GOT3 (cell line): ENCODE results near the gene LARP6.
A peak's percentile ranks its signal among the peaks of the same experiment; 100 is the strongest.
"Not testable (repeated sequence)": the region's sequence is repeated elsewhere in the genome, so short reads cannot be mapped to it uniquely, and the experiment has no call there.

Source experiments
- DNase-seq: peaks from one replicate; lab custom pipeline; 2025; ENCODE audit warnings: mixed read lengths; lab: John Stamatoyannopoulos, UW

LARP6 gene

GRCh38 chr15:70853973-70854665 lies at the start of gene LARP6:
Gene LARP6 (minus strand): TSS chr15:70854157. CDS start chr15:70854088, 69 bp downstream.
- no peak for DNase-seq

DNA sequence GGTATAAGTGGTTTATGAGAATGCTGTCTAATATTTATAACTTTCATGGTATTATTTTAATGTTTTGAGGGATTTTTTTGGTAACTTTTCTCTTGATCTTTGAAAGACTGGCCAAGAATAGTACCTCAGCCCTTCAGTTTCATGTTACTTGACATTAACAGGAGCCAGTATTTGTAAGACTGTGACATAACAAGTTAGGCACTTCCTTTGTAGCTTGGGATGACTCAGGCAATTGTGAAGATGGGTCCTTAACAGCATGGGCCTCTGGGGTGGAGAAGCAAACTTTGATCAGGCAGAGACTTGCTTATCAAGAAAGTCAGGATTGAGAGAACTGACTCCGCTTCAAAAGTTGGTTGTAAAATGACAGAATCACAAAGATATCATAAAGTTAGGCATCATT lies 48.1 kb upstream of the LARP6 start:
- no peak for DNase-seq

DNA sequence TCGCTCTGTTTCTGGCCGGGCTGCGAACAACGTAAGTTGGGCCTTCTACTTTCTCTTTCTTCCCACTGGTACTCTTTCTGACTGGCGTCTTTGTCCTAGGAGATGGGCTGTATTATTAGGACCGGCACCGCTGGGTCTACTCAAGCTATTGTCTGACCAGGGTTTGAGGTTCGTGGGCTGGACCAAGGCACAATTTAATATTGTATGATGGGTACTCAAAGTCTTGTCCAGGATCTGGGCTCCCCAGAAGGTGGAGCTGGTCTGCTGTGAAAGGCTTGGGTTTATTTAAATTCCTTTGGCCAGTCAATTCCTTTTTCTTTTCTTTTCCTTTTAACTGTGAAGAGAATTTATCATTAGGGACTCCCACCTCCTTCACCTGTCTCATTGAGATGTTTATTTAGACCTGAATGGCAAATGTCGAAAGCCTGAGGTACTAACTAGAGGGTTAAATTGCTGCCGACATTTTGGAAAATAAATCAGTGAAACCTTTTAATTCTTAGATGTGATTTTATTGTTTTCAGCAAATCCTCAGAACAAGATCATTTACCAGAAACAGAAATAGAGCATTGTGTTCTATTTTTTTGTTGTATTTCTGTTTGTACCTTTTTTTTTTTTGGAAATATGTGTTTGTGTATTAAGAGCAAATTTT lies 39.1 kb upstream of the LARP6 start:
- DNase-seq: no peak

DNA sequence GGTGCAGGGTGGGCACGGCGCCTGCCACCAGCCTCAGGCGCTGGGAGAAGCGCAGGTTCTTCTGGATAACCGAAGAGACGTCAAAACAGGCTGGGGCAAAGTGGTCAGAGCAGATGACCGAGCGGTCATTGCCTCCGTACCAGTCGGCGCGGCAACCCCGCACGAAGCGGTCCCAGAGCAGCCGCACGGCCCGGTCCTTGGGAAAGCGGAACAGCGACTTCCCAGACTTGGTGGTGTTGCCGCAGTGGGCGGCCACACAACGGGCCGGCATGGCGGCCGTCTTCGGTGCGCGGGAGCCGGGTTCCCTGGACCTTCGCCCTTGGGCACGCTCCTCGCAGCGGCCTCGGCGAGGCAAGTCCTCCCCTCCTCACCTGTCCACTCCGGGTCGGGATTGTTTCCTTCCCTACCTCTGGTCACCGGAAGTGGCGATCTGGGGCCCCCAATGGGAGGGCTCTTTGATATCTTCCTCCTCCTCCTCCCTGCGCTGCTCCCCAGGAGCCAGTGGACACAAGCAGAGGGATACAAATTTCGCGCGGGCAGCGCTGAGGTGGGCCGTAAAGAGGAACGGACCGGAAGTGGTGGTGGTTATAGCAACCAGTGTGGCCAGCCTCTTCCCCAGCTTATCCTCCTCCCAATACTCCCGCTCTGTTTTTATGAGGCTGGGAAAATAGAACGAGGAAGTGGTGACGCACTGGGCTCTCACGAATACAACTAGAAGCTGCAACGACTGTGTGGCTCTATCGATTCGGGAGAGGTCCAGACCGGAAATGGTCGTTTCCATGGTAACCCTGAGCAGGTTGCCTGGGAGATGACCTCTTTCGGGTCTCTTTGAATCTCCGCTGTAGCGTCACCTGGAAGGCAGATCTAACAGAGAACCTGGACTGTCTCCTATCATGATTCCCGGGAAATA lies 38.3 kb upstream of the LARP6 start, which contains the start of the genes LRRC49 and THAP10:
LRRC49 (plus strand) TSS at position 825 of the 910 bp plus-strand sequence; CDS start at position 894, 69 bp downstream.
THAP10 (minus strand) TSS at position 432 of the 910 bp plus-strand sequence; CDS start at position 271, 161 bp downstream.
- DNase-seq: peak; percentile 51

GRCh38 chr15:70882361-70882760 lies 28.4 kb upstream of the LARP6 start:
- no peak for DNase-seq

- DNase-seq: no peak
Measured at GRCh38 chr15:70880781-70881180, 26.8 kb upstream of the LARP6 start.

DNA sequence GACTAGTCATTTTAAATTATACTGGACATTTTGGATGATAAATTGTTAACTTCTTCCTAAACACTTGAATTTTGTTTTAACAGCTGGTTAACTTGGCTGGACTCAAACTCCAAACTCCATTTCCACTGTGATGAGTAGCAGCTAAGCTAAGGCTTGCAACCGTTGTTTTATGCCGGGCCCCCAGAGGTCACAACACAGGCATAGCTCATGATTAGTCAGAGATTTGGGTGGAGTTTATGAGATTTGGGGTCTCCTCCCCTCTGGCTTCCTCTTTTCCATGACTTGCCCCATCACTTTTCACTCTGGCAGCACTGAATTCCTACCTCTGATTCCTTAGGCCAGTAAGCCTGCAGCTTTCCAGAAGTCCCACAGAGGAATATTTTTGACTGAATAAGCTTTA lies 25.4 kb upstream of the LARP6 start:
- no peak for DNase-seq

DNA sequence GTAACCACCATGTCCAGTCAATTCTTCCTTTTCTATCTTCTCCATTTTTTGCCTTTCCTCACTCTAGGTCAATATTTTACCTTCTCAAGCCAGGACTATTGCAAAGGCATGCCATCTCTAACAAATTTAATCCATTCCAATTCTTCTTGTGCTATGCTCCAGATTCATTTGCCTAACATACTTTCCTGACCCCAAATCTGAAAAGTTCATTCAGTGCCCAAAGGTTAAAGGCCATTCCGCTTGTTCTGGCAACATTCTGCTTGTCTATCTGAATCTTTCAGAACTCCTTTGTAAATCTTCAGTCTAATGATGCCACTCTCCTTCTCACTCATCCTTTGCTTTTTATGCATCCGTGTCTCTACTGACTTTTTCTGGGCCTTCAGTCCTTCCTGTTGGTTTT lies 22.7 kb upstream of the LARP6 start:
- no peak for DNase-seq

DNA sequence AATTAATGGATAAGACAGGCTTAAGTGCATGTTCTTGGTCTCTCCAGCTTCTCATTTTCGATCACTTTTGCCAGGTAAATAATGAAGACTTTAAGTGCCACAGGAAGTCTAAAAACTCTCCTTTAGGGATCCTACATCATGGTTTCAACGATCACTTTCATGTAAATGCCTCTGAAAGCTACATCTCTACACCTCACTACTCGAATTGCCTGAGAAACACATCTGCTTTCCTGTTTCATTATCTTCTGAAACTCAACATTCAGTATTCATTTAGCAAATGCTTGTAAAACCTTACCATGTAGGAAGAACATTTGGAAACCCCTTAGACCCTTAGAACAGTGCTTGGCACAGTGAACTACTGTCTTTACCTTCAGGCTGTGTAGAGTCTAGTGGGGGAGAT lies 22.1 kb upstream of the LARP6 start:
- DNase-seq: no peak

DNA sequence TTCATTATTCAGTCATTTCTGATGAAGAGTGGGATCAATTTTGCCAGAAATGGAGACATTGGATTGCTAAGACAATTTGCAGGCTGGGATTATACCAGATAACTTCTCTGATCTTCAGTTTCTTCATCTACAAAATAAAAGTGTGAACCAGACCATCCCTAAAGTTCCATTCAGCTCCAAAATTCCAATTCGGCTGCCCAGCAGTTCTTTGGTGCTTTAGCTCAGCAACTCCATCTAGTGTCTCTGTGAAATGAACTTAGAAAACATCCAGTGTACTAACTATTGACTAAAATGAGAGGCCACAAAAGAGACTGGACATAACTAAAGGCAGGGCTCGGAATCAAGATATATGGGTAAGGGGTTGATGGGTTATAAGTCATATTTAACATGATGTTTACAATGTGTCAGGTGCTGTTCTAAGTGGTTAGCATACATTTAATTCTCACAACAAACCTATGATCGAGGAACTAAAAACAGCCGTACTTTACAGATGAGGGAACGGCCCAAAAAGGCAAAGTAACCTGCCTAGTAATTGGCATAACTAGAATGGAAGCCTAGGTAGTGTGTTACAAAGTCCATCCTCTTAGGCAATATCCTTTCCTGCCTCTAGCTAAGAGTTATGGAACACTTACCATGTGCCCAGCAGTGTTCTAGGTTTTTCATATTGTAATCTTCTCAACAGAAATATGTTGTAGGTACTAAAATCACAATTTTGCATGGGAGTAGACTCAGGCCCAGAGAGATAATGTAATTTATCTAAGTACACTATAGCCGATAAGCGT lies 21.2 kb upstream of the LARP6 start:
- no peak for DNase-seq

DNA sequence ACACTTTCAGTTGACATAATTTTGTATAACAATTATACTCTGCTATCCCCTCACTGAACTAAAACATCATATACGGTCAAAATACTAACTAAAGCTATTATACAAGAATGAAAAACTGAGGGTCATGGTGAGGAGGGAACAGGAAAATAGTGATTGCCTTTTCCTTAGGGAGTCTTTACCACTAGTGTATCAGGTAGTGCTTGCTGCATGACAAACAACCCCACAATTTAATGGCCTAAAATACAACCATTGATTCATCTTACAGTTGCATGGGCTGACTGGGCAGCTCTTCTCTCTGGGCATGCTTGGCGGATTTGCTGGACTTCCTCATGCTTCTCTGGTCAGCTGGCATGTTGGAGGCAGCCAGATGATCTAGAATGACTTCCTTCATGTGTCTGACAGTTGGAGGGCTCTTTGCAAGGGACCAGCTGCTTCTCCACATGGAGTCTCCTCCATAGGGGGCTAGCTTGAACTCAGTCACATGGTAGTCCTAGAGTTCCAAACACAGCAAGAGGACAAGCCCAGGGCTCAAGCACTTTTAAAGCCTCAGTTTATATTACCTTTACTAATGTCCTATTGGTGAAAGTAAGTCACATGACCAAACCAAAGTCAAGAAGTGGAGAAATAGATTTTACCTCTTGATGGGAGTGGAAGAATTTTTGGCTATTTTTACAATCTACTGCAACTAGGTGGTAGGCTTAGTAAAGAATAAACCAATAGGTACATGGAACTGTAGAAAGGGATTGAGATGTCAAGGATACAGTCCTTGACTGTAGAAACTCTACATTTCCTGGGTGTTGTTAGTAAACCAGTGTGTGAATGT lies 19.5 kb upstream of the LARP6 start:
- no peak for DNase-seq

DNA sequence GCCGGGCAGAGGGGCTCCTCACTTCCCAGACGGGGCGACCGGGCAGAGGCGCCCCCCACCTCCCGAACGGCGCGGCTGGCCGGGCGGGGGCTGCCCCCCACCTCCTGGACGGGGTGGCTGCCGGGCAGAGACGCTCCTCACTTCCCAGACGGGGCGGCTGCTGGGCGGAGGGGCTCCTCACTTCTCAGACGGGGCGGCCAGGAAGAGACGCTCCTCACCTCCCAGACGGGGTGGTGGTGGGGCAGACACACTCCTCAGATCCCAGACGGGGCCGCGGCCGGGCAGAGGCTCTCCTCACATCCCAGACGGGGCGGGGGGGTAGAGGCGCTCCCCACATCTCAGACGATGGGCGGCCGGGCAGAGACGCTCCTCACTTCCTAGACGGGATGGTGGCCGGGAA lies 17.5 kb upstream of the LARP6 start:
- not testable (repeated sequence) for DNase-seq

DNA sequence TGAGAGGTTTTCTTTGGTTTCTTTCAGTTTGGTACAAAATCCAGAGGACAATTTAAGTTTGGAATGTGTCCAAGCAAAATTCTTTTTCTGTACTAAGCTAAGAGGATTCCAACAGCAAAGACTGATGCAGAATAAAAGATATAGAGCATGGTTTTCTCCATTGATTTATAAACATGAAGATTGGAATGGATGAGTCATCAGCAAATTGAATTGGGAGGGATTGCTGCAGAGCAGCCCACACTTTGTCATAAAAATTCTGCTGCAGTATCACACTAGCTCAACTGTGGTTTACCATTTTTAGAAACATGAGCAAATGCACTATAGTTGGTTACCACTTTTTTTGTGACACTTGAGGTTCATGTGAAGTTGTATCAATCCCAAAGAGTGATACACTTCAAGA lies 16.1 kb upstream of the LARP6 start:
- no peak for DNase-seq

DNA sequence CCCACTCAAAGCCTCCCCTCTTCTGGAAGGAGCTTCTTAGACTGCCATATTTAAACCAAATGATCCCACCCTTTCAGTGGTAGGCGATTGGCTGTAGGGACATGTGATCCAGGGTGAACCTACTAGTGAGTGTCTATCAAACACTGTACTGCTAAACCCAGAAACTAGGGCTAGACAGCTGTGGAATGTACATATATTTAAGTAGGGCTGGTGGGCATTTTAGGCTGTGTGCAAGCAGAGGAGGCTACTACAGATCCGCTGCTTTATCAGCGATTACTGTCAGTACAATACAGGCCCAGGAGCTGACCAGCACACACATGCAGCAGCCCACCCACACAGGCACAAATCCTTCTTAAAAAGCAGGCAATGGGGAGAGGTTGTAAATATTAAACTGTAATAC lies 15.4 kb upstream of the LARP6 start:
- no peak for DNase-seq

DNA sequence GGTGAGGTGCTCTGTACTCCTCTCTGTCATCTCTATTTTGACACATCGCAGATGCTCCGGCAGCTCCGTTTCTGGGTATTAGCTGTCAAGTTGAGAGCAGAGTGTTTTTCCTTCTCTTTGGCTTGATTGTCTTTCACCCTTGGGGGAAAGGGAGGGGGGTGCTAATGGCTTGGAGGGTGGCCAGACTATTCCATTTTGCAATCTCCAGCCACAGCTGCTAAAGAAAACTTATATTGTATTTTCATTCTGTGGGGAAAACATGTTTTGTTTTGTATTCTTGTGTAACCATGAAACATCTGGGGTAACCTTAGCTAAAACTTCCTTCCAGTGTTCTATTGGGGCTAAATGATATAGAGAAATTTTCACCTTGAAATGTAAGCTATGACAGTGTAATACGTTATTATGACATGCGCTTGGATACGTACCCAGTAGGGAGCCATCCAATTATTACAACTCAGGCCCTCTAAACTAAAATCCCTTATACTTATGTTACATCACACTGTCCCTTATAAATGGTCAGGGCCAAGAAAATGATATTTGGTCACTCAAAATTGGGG lies 14.0 kb upstream of the LARP6 start:
- no peak for DNase-seq

GRCh38 chr15:70866982-70867641 lies 13.2 kb upstream of the LARP6 start:
- DNase-seq: no peak

DNA sequence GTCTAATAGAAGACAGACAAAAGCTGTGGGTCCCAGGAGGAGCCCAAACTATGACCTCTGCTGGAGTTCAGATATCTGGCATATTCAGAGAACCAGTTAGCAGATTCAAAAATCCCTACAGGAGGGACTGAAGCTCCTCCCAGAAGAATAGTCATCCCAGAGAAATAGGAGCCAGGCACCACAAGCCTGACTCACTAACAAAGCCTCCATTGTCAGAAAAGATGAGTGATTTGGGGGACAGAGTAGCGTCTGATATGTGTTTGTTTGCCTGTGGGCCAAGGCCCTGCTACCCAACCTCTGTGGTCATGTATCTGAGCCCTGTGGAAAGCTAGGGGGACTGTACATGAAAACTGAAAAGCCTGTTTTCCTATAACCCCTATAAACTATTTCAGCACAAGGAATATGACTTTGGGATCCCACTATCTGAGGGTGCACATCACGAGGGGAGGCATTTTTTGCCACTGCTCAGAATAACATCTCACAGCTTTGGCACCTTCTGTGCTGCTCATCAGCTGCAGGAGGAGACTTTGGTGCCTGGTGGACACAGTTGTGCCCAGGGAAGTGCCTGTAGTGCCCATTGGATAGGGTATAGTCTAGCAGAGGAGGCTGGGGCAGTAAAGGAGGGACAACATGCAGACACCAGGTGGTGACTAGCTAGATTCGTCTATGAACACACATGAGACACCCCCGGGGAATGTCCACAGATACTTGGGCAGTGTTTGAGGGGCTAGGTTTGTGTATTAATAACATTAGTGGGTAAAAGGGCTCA lies 9.7 kb upstream of the LARP6 start:
- DNase-seq: no peak

GRCh38 chr15:70859998-70860397 lies 6.0 kb upstream of the LARP6 start:
- no peak for DNase-seq

- DNase-seq: no peak
Measured at GRCh38 chr15:70859322-70859908, 5.5 kb upstream of the LARP6 start.
